Peyer's patch (tissue), 4 donors: Measurements from ENCODE around the gene AHRR.

Experiments
- CTCF ChIP-seq, 6 experiments: fragments of 450-650 bp in 4 of 6; fragments of 200-600 bp in 2 of 6; sonication (generic) in 1 of 6; IDR thresholded peaks; one replicate each; pipeline ENCODE4 v1.5.1; 2017 to 2019; ENCODE audit warnings: antibody characterized with exemption in 6 of 6, mild to moderate bottlenecking in 3 of 6, moderate library complexity in 1 of 6
- POLR2A ChIP-seq, 2 donors: fragments of 450-650 bp; IDR thresholded peaks; one replicate each; pipeline ENCODE4 v1.5.1; 2017; ENCODE audit warnings: antibody characterized with exemption in 2 of 2, mild to moderate bottlenecking in 2 of 2, moderate library complexity in 2 of 2

GRCh38 chr5:451587-452458 is 130.3 kb downstream of the AHRR start:
- TF ChIP-seq CTCF (IDR thresholded peaks at IDR 0.05) (no peak), POLR2A (IDR thresholded peaks at IDR 0.05) (no peak)
